Nephron (organoid): Measurements from ENCODE around the gene AFF3.

ENCODE experiments used
- H3K27ac Mint-ChIP-seq, 3 experiments: 2 replicates each; pipeline ENCODE4 v1.8.0; 2020; ENCODE audit warnings: mixed read lengths in 3 of 3, mild to moderate bottlenecking in 2 of 3, moderate library complexity in 1 of 3
- H3K27me3 Mint-ChIP-seq: 2 replicates; pipeline ENCODE4 v1.8.0; 2021; ENCODE audit warnings: low read depth, mild to moderate bottlenecking, moderate library complexity, mixed read lengths
- H3K36me3 Mint-ChIP-seq: 2 replicates; pipeline ENCODE4 v1.8.0; 2020; ENCODE audit warnings: low read depth, mixed read lengths
- H3K4me1 Mint-ChIP-seq: 2 replicates; pipeline ENCODE4 v1.8.0; 2020; ENCODE audit warnings: mixed read lengths
- H3K4me3 Mint-ChIP-seq, 3 experiments: 2 replicates each; pipeline ENCODE4 v1.8.0; 2020; ENCODE audit warnings: mild to moderate bottlenecking in 3 of 3, mixed read lengths in 3 of 3, moderate library complexity in 2 of 3
- H3K9me3 Mint-ChIP-seq: 2 replicates; pipeline ENCODE4 v1.8.0; 2020; ENCODE audit warnings: mixed read lengths
- CTCF ChIP-seq, 3 experiments: fragments of 200-600 bp; sonication (generic); IDR thresholded peaks; one replicate each; pipeline ENCODE4 v1.5.0; 2021; ENCODE audit warnings: antibody characterized with exemption in 3 of 3; ENCODE audit not compliant: unreplicated experiment in 3 of 3

AFF3 gene

GRCh38 chr2:99520813-99521212 lies 621.6 kb downstream of the AFF3 start:
- H3K9me3 Mint-ChIP-seq, result no peaks in the 10 kb centered on the region
- no peaks in the 10 kb centered on the region for H3K36me3 Mint-ChIP-seq
- H3K27me3 Mint-ChIP-seq, result peaks cover 3% of the 10 kb centered on the region

GRCh38 chr2:99520195-99520594 lies 622.2 kb downstream of the AFF3 start:
- H3K4me3 Mint-ChIP-seq, result no peak overlapping the region
- H3K27me3 Mint-ChIP-seq, result peaks cover 3% of the 10 kb centered on the region
- no peak overlapping the region for H3K27ac Mint-ChIP-seq
- no peaks in the 10 kb centered on the region for H3K36me3 Mint-ChIP-seq
- H3K9me3 Mint-ChIP-seq, result no peaks in the 10 kb centered on the region
- peaks cover 9% of the 10 kb centered on the region for H3K4me1 Mint-ChIP-seq
- no peak for TF ChIP-seq CTCF (IDR thresholded peaks at IDR 0.05; ENCODE audit: unreplicated experiment in 3 of 3)

More at GRCh38 chr2:99520813-99521212, 621.6 kb downstream of the AFF3 start:
- Mint-ChIP-seq H3K27ac (no peak overlapping the region), H3K4me1 (peaks cover 9% of the 10 kb centered on the region), H3K4me3 (no peak overlapping the region)
- TF ChIP-seq CTCF (IDR thresholded peaks at IDR 0.05; ENCODE audit: unreplicated experiment in 3 of 3), result no peak

- H3K4me3 Mint-ChIP-seq, result no peak overlapping the region
- H3K27ac Mint-ChIP-seq, result no peak overlapping the region
- H3K36me3 Mint-ChIP-seq, result no peaks in the 10 kb centered on the region
These were observed 628.0 kb downstream of the AFF3 start for GRCh38 chr2:99514357-99514756.

DNA sequence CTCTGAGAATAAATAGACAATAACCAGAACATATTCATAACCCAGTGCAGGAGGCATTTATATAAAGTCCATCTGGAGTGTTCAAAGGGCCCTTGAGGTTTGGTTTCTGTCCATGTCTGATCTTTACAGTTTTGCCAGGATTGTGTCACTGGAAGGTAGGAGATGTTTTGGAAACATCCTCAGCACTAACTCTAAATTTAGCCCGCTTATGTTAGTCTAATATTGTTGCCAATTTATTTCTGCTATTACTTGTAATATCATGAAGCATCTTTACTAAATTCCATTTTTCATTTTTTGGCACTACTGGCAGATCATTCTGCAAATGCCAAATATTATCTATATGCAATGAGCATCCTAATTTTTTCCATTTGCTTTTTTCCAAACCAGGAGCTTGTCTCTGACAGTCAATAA lies 630.2 kb downstream of the AFF3 start:
- H3K27ac Mint-ChIP-seq, result peak overlapping the region in 2 of 3 experiments; percentile 49 to 63
- no peaks in the 10 kb centered on the region for H3K36me3 Mint-ChIP-seq
- no peak for TF ChIP-seq CTCF (IDR thresholded peaks at IDR 0.05; ENCODE audit: unreplicated experiment in 3 of 3)
- H3K9me3 Mint-ChIP-seq, result no peaks in the 10 kb centered on the region
- no peak overlapping the region for H3K4me3 Mint-ChIP-seq
- peaks cover 24% of the 10 kb centered on the region for H3K4me1 Mint-ChIP-seq
- H3K27me3 Mint-ChIP-seq, result peaks cover 8% of the 10 kb centered on the region

More at GRCh38 chr2:99514357-99514756, 628.0 kb downstream of the AFF3 start:
- Mint-ChIP-seq H3K9me3 (no peaks in the 10 kb centered on the region), H3K27me3 (peaks cover 7% of the 10 kb centered on the region), H3K4me1 (peaks cover 22% of the 10 kb centered on the region)
- no peak for TF ChIP-seq CTCF (IDR thresholded peaks at IDR 0.05; ENCODE audit: unreplicated experiment in 3 of 3)

- Mint-ChIP-seq H3K36me3 (no peaks in the 10 kb centered on the region), H3K4me3 (no peak overlapping the region), H3K27ac (peak overlapping the region in 2 of 3 experiments; percentile 34 to 65), H3K9me3 (no peaks in the 10 kb centered on the region), H3K4me1 (peaks cover 24% of the 10 kb centered on the region), H3K27me3 (peaks cover 7% of the 10 kb centered on the region)
- no peak for TF ChIP-seq CTCF (IDR thresholded peaks at IDR 0.05; ENCODE audit: unreplicated experiment in 3 of 3)
These were observed 633.0 kb downstream of the AFF3 start for GRCh38 chr2:99509387-99509786.
